ENCODE data around the gene CNOT11. TPM values are rescaled to one million over a fixed set of nuclear protein-coding genes. Genes with fewer than 3 reads are reported as not detected.

CNOT11 gene
- total RNA-seq, 1 experiment from 2014 or later = 60.6 TPM

DNA sequence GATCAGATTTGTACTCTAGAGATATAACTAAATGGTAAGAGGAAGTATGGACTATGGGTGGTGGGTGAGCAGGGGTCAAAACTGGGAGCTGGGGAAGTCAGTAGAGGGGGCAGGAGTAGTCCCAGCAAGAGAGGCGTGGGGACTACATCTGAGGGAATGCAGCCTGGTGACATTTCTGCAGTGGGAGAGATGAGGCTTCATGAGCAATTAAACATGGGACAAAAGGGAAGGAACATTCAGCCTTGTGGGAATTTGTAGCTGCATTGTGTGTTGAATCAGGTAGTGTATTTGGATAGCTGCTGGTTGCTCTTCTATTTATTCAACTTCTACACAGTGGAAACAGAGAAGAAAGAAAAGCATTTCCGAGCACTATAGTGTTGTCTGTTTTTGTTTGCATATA is 3.6 kb downstream of the CNOT11 start:
- ChIA-PET POLR2A (ENCODE audit: unreplicated experiment) (no interaction called here), CTCF (interaction anchor here (0.6 kb wide), 1 partner anchor 15 kb away, joined by 3 read pairs; no protein-coding TSS in a partner anchor)
- BruUV-seq (replicated peaks) = no TSS peak
- intact Hi-C loops (cut with micrococcal nuclease; ENCODE audit: unreplicated experiment) = loop anchor here (1.0 kb wide), 1 partner anchor 154 kb away; no protein-coding TSS in a partner anchor
- Histone ChIP-seq H3K27me3 (ENCODE audit: insufficient read depth, low read depth) (no peaks in the 10 kb centered on the region), H3K9me2 (ENCODE audit: insufficient read depth) (no peaks in the 10 kb centered on the region), H3F3A (ENCODE audit: insufficient read depth, low read depth) (peaks cover 14% of the 10 kb centered on the region; the same call in 1 of the 2 replicates), H3K79me2 (ENCODE audit: low read depth) (peaks cover 79% of the 10 kb centered on the region), H3K4me1 (replicated peaks; ENCODE audit: insufficient read depth) (peaks cover 33% of the 10 kb centered on the region), H2AFZ (no peak overlapping the region), H3K4me3 (no peak overlapping the region), H3K36me3 (ENCODE audit: low read depth) (peaks cover 24% of the 10 kb centered on the region), H3K4me2 (peak overlapping the region; percentile 27), H4K20me1 (ENCODE audit: insufficient read depth) (peaks cover 23% of the 10 kb centered on the region), H3K9me3 (ENCODE audit: insufficient read depth, low read depth) (no peaks in the 10 kb centered on the region), H3K27ac (peak overlapping the region; percentile 22; the same call in 1 of the 2 replicates)
- TF ChIP-seq EZH2 (IDR thresholded peaks at IDR 0.05; ENCODE audit: low read depth) (no peak), CTCF (conservative IDR thresholded peaks at IDR 0.05) (no peak)
- peak; percentile 21 to 69 for DNase-seq

DNA sequence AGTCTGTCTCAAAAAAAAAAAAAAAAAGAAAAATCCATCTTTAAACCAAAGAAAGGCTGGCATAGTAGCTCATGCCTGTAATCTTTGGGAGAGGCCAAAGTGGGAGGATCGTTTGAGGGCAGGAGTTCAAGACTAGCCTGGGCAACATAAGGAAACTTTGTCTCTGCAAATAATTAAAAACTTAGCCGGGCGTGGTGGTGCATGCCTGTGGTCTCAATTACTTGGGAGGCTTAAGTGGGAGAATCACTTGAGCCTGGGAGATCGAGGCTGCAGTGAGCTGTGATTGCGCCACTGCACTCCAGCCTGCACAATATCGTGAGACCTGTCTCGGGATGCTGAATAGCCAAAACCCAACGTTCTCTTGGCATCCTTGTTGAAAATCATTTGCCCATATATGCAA is 6.1 kb downstream of the CNOT11 start:
- TF ChIP-seq CTCF (conservative IDR thresholded peaks at IDR 0.05) (no peak), EZH2 (IDR thresholded peaks at IDR 0.05; ENCODE audit: low read depth) (no peak)
- H3K79me2 ChIP-seq (ENCODE audit: low read depth) = peaks cover 71% of the 10 kb centered on the region
- H3K4me3 ChIP-seq = no peak overlapping the region
- ChIA-PET CTCF (interaction anchor here (0.6 kb wide), 1 partner anchor 650 kb away, joined by 3 read pairs; no protein-coding TSS in a partner anchor), POLR2A (ENCODE audit: unreplicated experiment) (no interaction called here)
- H3K4me1 ChIP-seq (replicated peaks; ENCODE audit: insufficient read depth) = peaks cover 33% of the 10 kb centered on the region
- no peak overlapping the region for H3K27ac ChIP-seq
- peaks cover 15% of the 10 kb centered on the region; the same call in 1 of the 2 replicates for H3F3A ChIP-seq (ENCODE audit: insufficient read depth, low read depth)
- intact Hi-C loops (cut with micrococcal nuclease; ENCODE audit: unreplicated experiment) = no loop called here
- H3K4me2 ChIP-seq = no peak overlapping the region
- peaks cover 42% of the 10 kb centered on the region for H3K36me3 ChIP-seq (ENCODE audit: low read depth)
- no peak overlapping the region for H2AFZ ChIP-seq
- no peaks in the 10 kb centered on the region for H3K9me2 ChIP-seq (ENCODE audit: insufficient read depth)
- H4K20me1 ChIP-seq (ENCODE audit: insufficient read depth) = peaks cover 24% of the 10 kb centered on the region
- no peaks in the 10 kb centered on the region for H3K27me3 ChIP-seq (ENCODE audit: insufficient read depth, low read depth)
- no peaks in the 10 kb centered on the region for H3K9me3 ChIP-seq (ENCODE audit: insufficient read depth, low read depth)
- DNase-seq = no peak
- no TSS peak for BruUV-seq (replicated peaks)

- peaks cover 43% of the 10 kb centered on the region for H3K79me2 ChIP-seq (ENCODE audit: low read depth)
- no TSS peak for BruUV-seq (replicated peaks)
- CTCF ChIA-PET = no interaction called here
- H3K4me3 ChIP-seq = no peak overlapping the region
- H2AFZ ChIP-seq = no peak overlapping the region
- peaks cover 15% of the 10 kb centered on the region for H3K4me1 ChIP-seq (replicated peaks; ENCODE audit: insufficient read depth)
- TF ChIP-seq EZH2 (IDR thresholded peaks at IDR 0.05; ENCODE audit: low read depth) (no peak), CTCF (conservative IDR thresholded peaks at IDR 0.05) (no peak)
- H3K9me2 ChIP-seq (ENCODE audit: insufficient read depth) = no peaks in the 10 kb centered on the region
- H3F3A ChIP-seq (ENCODE audit: insufficient read depth, low read depth) = peaks cover 39% of the 10 kb centered on the region
- no peak overlapping the region for H3K27ac ChIP-seq
- H3K27me3 ChIP-seq (ENCODE audit: insufficient read depth, low read depth) = no peaks in the 10 kb centered on the region
- no peaks in the 10 kb centered on the region for H3K9me3 ChIP-seq (ENCODE audit: insufficient read depth, low read depth)
- H3K4me2 ChIP-seq = no peak overlapping the region
- intact Hi-C loops (cut with micrococcal nuclease; ENCODE audit: unreplicated experiment) = loop anchor here (10.0 kb wide), 1 partner anchor 1183 kb away; no protein-coding TSS in a partner anchor
- POLR2A ChIA-PET (ENCODE audit: unreplicated experiment) = interaction anchor here (0.7 kb wide), 1 partner anchor 9 kb away, joined by 4 read pairs; no protein-coding TSS in a partner anchor
- H4K20me1 ChIP-seq (ENCODE audit: insufficient read depth) = peaks cover 29% of the 10 kb centered on the region; the same call in 1 of the 2 replicates
- peaks cover 62% of the 10 kb centered on the region for H3K36me3 ChIP-seq (ENCODE audit: low read depth)
- no peak for DNase-seq
Measured at GRCh38 chr2:101262142-101262541, 9.5 kb downstream of the CNOT11 start.
